ENCODE results near the gene LEMD2.

GRCh38 chr6:33774774-33775173 is 14.2 kb downstream of the LEMD2 start:
- TF ChIP-seq FOXP2 (optimal IDR thresholded peaks at IDR 0.05; ENCODE audit: control extremely low read depth, extremely low read length, insufficient read depth) (no peak), EZH2 (IDR thresholded peaks at IDR 0.05) (no peak)

Measured in SK-N-MC (cell line).